ENCODE measurements around the gene TAS1R3.

The TAS1R3 gene

DNA sequence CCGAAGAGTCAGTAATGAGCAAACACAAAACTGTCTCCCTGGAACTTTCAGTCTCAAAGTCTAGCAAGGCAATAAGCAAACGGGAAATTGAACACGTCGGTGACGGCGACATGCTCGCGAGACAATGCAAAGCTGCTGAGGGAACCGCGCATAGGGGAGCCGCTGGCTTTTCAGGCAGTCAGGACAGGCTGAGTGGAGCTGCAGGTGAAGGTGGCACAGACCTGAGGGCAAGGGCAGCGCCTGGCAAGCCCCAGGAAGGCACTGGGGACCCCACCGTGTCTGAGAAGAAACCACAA lies 11.5 kb upstream of the TAS1R3 start:
- peaks cover 32% of the 10 kb centered on the region for H3K4me1 Mint-ChIP-seq
- no peaks in the 10 kb centered on the region for H3K27me3 Mint-ChIP-seq (ENCODE audit: low read depth)
- no peaks in the 10 kb centered on the region for H3K9me3 Mint-ChIP-seq
- peaks cover 19% of the 10 kb centered on the region for H3K36me3 Mint-ChIP-seq (ENCODE audit: low read depth)
- no peak overlapping the region for H3K27ac Mint-ChIP-seq
- peak overlapping the region in 2 of 3 experiments; percentile 26 to 48 for H3K4me3 Mint-ChIP-seq
- TF ChIP-seq, protein P1, sequence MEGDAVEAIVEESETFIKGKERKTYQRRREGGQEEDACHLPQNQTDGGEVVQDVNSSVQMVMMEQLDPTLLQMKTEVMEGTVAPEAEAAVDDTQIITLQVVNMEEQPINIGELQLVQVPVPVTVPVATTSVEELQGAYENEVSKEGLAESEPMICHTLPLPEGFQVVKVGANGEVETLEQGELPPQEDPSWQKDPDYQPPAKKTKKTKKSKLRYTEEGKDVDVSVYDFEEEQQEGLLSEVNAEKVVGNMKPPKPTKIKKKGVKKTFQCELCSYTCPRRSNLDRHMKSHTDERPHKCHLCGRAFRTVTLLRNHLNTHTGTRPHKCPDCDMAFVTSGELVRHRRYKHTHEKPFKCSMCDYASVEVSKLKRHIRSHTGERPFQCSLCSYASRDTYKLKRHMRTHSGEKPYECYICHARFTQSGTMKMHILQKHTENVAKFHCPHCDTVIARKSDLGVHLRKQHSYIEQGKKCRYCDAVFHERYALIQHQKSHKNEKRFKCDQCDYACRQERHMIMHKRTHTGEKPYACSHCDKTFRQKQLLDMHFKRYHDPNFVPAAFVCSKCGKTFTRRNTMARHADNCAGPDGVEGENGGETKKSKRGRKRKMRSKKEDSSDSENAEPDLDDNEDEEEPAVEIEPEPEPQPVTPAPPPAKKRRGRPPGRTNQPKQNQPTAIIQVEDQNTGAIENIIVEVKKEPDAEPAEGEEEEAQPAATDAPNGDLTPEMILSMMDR (IDR thresholded peaks at IDR 0.05; ENCODE audit: unreplicated experiment in 3 of 3), result no peak

DNA sequence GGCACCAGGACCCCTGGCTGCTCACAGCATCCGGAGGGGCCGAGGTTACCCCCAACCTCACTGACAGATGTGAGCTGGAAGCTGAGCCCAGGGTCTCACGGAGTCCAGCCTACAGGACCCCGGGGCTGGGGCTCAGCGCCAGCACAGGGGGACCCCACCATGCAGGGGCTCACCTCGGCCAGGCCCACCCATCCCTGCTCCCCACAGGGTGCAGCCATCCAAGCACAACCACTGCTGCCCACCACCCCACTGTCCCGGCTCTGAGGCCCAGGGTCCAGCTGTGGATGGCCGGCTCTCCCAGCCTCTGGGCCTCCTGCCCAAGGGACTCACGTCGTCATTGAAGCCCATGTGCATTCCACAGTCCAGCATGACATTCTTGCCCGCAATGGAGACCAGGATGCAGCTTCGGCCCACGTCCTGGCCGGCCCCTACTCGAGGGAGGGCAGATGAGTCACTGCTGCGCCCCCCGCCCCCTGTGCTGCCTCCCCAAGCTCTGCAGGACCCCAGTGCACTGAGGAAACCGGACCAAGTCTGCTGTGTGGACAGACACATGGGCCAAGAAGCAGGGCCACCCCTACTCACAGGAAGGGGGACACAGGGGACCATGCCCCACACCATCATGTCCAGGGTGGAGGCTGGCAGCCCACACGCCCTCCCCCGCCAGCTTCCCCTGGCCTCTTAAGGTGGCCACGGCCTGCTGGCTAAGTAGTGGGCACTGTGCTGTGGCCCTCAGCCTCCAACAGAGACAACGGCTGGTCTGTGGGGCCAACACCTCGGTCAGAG lies 10.2 kb upstream of the TAS1R3 start:
- Mint-ChIP-seq H3K4me3 (peak overlapping the region in 2 of 3 experiments; percentile 49 to 67), H3K36me3 (ENCODE audit: low read depth) (peaks cover 15% of the 10 kb centered on the region), H3K4me1 (peaks cover 32% of the 10 kb centered on the region), H3K9me3 (no peaks in the 10 kb centered on the region), H3K27me3 (ENCODE audit: low read depth) (no peaks in the 10 kb centered on the region), H3K27ac (no peak overlapping the region)
- TF ChIP-seq, protein P1 (IDR thresholded peaks at IDR 0.05; ENCODE audit: unreplicated experiment in 3 of 3), result no peak

DNA sequence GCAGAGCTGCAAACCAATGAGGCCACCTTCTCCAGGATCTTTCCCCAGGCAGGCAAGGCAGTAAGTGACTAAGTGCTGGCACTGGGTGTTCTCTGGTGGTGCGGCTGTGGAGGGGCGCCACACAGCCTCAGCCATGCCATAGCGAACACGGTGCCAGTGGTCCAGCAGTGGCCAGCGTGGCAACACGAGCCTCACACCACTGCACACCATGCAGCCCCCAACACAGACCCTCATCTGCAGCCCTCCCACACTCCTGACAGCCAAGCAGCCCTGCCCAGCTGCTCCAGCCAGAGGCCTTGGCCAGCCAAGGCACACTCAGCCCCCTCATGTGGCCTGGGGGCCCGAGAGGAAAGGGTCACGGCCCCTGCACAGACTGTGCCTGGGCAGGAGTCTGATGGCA lies 9.6 kb upstream of the TAS1R3 start:
- peaks cover 32% of the 10 kb centered on the region for H3K4me1 Mint-ChIP-seq
- H3K27ac Mint-ChIP-seq, result no peak overlapping the region
- peak overlapping the region in 2 of 3 experiments; percentile 49 to 67 for H3K4me3 Mint-ChIP-seq
- no peaks in the 10 kb centered on the region for H3K27me3 Mint-ChIP-seq (ENCODE audit: low read depth)
- H3K9me3 Mint-ChIP-seq, result no peaks in the 10 kb centered on the region
- peaks cover 11% of the 10 kb centered on the region for H3K36me3 Mint-ChIP-seq (ENCODE audit: low read depth)
- TF ChIP-seq, protein P1 (IDR thresholded peaks at IDR 0.05; ENCODE audit: unreplicated experiment in 3 of 3), result no peak

DNA sequence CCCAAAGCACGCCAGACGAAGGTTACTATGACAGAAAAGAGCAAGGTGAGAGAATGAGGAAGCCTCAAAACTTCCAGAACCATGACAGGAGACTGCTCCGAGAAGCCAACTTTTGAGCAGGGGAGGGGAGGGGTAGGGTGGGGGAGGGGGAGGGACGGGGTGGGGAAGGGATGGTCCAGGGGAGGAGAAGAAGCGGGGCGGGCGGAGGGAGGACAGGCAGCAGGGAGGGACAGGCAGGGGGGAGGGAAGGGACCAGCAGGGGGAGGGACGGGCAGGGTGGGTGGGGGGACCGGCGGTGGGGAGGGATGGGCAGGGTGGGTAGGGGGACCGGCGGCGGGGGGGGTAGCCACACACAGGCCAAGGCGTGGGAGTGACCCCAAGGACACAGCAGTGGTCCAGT lies 8.7 kb upstream of the TAS1R3 start:
- H3K36me3 Mint-ChIP-seq (ENCODE audit: low read depth), result peaks cover 8% of the 10 kb centered on the region
- H3K9me3 Mint-ChIP-seq, result no peaks in the 10 kb centered on the region
- peak overlapping the region; percentile 84 to 92 (median 90) for H3K4me3 Mint-ChIP-seq
- peak overlapping the region in 1 of 3 experiments; percentile 77 for H3K27ac Mint-ChIP-seq
- TF ChIP-seq, protein P1 (IDR thresholded peaks at IDR 0.05; ENCODE audit: unreplicated experiment in 3 of 3), result no peak
- no peaks in the 10 kb centered on the region for H3K27me3 Mint-ChIP-seq (ENCODE audit: low read depth)
- peaks cover 29% of the 10 kb centered on the region for H3K4me1 Mint-ChIP-seq

DNA sequence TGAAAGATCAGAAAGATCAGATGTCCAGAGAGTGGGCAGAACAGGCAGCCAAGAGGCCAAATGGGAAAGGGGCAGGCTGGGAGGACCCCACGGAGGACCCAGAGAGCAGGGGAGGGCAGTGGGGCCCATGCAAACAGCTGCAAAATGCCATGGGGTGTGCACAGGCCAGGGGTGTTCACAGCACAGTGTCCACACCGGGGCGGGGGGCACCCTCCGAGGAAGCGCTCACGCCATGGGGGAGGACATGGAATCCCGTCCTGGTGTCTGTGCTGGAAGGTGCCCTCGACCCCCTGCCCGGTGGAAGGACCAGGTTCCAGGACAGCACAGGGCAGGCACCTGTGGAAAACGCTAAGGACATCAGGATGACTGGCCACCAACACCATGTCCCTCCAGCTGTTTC lies 8.1 kb upstream of the TAS1R3 start:
- H3K36me3 Mint-ChIP-seq (ENCODE audit: low read depth), result peaks cover 6% of the 10 kb centered on the region
- no peaks in the 10 kb centered on the region for H3K9me3 Mint-ChIP-seq
- peak overlapping the region in 1 of 3 experiments; percentile 77 for H3K27ac Mint-ChIP-seq
- peak overlapping the region; percentile 91 to 97 (median 92) for H3K4me3 Mint-ChIP-seq
- H3K27me3 Mint-ChIP-seq (ENCODE audit: low read depth), result no peaks in the 10 kb centered on the region
- TF ChIP-seq, protein P1 (IDR thresholded peaks at IDR 0.05; ENCODE audit: unreplicated experiment in 3 of 3), result no peak
- peaks cover 26% of the 10 kb centered on the region for H3K4me1 Mint-ChIP-seq

DNA sequence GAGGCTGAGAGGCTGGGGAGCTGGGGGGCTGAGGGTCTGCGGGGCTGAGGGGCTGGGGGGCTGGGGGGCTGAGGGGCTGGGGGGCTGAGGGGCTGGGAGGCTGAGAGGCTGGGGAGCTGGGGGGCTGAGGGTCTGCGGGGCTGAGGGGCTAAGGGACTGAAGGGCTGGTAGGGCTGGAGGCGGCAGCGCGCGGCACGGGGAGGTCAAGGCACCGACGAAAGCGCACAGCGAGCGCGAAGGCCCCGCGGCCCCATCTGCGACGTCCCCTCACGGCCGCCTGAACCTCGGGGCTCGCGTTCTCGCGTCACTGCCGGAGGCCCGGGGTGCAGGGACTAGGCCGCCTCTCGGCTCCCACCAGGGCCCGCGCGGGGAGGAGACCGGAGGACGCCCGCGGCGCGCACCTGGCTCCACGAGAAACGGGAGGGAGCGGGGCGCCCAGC lies 7.0 kb upstream of the TAS1R3 start:
- H3K4me1 Mint-ChIP-seq, result peaks cover 21% of the 10 kb centered on the region
- TF ChIP-seq, protein P1 (IDR thresholded peaks at IDR 0.05; ENCODE audit: unreplicated experiment in 3 of 3), result no peak
- H3K9me3 Mint-ChIP-seq, result no peaks in the 10 kb centered on the region
- H3K4me3 Mint-ChIP-seq, result peak overlapping the region; percentile 34 to 91 (median 87)
- H3K36me3 Mint-ChIP-seq (ENCODE audit: low read depth), result peaks cover 5% of the 10 kb centered on the region
- H3K27ac Mint-ChIP-seq, result no peak overlapping the region
- H3K27me3 Mint-ChIP-seq (ENCODE audit: low read depth), result no peaks in the 10 kb centered on the region
